ENCODE results near the gene BRSK1.

The BRSK1 gene

DNA sequence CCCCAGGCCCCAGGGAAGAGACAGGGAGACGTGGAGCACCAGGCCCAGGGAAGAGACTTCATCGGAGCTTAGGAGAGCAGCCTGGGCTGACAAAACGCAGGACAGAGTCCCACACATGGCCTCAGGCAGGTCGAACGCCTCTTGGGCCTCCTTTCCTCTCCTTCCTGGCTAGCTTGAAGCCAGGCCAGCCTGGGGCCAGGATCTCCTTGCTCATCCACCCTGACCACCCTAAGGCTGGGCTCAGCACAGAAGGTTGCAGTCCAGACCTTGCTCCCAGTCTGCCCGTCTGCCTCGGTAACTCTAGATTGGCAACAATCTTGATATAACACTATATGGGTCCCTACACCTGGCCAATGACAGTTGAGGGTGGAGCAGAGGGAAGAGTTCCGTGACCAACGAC lies 35.1 kb upstream of the BRSK1 start:
- TF ChIP-seq, protein P1, sequence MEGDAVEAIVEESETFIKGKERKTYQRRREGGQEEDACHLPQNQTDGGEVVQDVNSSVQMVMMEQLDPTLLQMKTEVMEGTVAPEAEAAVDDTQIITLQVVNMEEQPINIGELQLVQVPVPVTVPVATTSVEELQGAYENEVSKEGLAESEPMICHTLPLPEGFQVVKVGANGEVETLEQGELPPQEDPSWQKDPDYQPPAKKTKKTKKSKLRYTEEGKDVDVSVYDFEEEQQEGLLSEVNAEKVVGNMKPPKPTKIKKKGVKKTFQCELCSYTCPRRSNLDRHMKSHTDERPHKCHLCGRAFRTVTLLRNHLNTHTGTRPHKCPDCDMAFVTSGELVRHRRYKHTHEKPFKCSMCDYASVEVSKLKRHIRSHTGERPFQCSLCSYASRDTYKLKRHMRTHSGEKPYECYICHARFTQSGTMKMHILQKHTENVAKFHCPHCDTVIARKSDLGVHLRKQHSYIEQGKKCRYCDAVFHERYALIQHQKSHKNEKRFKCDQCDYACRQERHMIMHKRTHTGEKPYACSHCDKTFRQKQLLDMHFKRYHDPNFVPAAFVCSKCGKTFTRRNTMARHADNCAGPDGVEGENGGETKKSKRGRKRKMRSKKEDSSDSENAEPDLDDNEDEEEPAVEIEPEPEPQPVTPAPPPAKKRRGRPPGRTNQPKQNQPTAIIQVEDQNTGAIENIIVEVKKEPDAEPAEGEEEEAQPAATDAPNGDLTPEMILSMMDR (IDR thresholded peaks at IDR 0.05; ENCODE audit: low read length, missing control alignments), result no peak
- H3K4me3 ChIP-seq (replicated peaks; ENCODE audit: low read depth, low read length), result no peak overlapping the region
- no peak for DNase-seq (ENCODE audit: low read depth)

GRCh38 chr19:55249841-55250240 lies 34.0 kb upstream of the BRSK1 start:
- TF ChIP-seq, protein P1 (IDR thresholded peaks at IDR 0.05; ENCODE audit: low read length, missing control alignments), result no peak
- no peak overlapping the region for H3K4me3 ChIP-seq (replicated peaks; ENCODE audit: low read depth, low read length)
- no peak for DNase-seq (ENCODE audit: low read depth)

DNA sequence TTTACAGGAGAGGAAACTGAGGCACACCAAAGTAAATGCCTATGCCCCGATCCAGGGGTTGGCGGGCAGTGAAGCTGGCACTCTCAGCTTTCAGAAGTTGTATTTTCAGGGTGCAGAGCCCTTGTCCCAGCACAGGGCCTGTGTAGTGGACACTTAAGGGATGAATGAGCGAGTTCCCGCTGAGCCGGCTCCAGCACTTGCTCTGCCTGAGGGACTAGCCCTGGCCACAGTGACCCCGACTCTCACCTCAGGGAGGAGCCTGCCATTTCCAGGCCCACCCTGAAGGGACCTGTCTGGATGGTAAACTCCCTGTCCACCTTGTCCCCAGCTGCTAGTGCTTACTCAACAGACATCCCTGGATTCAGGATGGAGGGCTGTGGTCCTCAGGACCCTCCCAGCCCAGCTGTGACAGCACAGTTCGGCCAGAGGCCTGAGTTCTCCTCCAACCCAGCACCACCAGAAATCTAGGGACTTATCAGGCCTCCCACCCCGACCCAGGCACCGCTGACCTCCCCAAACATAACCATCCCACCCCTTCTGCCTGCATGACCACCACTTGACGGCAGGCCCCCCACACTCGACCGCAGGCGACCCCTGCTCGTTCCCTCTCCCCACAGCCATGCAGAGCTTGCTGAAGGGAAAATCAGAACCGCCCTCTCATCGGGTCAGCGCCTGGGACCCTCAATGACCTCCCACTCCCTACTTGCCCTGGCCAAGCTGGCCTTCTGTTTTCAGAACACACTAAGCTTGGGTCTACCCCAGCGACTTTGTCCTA lies 33.3 kb upstream of the BRSK1 start:
- H3K4me3 ChIP-seq (replicated peaks; ENCODE audit: low read depth, low read length), result no peak overlapping the region
- no peak for DNase-seq (ENCODE audit: low read depth)
- TF ChIP-seq, protein P1 (IDR thresholded peaks at IDR 0.05; ENCODE audit: low read length, missing control alignments), result no peak

GRCh38 chr19:55251341-55252081 lies 32.3 kb upstream of the BRSK1 start:
- H3K4me3 ChIP-seq (replicated peaks; ENCODE audit: low read depth, low read length), result no peak overlapping the region
- TF ChIP-seq, protein P1 (IDR thresholded peaks at IDR 0.05; ENCODE audit: low read length, missing control alignments), result no peak
- peak; percentile 27 for DNase-seq (ENCODE audit: low read depth)

GRCh38 chr19:55252760-55253663 lies 30.8 kb upstream of the BRSK1 start:
- TF ChIP-seq, protein P1 (IDR thresholded peaks at IDR 0.05; ENCODE audit: low read length, missing control alignments), result no peak
- no peak overlapping the region for H3K4me3 ChIP-seq (replicated peaks; ENCODE audit: low read depth, low read length)
- no peak for DNase-seq (ENCODE audit: low read depth)

DNA sequence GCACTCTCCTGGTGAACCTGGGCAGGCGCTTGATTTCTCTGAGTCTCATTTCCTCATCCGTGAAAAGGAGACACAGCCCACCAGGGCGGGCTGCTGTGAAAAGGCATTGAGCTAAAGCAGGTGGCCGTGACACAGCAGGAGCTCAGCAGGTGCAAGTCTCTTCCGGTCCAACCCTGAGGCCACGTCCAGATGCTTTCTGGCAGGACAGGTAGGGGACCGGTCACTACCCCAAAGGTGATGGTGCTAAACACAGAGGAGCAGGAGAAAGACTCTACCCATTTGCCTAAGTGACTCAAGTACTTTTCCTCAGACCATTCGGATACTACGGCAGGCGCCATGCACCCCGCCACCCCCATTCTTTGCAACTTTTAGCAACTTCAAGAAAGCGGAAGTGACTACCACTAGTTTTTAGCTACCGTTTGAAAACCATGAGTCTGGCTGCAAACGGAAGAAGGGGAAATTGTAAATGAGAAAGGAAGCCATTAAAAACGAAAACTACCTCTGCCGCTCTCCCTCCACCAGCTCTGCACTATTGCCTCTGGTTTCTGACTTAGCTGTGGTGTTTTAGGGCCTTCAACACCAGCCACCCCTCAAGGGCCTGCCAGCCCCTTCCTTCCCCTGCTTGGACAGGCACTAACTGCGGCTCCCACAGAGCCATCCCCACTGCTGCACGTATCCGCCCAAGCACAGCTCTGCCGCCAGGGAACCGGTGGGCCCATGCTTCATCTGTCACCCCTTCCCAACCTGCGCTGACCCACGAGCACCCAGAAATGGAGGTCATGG lies 29.8 kb upstream of the BRSK1 start:
- no peak overlapping the region for H3K4me3 ChIP-seq (replicated peaks; ENCODE audit: low read depth, low read length)
- no peak for DNase-seq (ENCODE audit: low read depth)
- TF ChIP-seq, protein P1 (IDR thresholded peaks at IDR 0.05; ENCODE audit: low read length, missing control alignments), result no peak
